HK-2 (cell line): Measurements from ENCODE around the gene TTC21B.

Experiments used
- DNase-seq: peaks from one replicate; pipeline ENCODE4 v3.0.0-alpha.2; 2018; ENCODE audit not compliant: unreplicated experiment

Gene TTC21B

DNA sequence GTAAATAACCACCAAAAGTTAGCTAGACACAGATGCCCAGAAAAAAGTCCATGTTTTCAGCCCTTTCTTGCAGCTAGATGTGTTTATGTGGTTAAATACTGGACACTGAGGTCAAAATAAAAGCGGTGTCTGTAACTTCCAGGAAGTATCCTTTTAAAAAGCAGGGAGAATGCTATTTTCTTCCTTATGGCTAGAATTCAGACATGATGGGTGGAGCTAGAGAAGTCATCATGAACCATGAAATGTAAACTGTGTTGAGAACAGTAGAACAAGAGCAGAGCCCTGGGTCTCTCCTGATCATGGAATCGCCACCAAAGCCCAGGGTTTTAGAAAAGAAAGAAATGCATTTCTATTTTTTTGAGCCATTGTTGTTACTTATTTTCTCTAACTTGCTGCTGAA lies 118.2 kb downstream of the TTC21B start:
- no peak for DNase-seq

GRCh38 chr2:165833156-165833555 lies 120.4 kb downstream of the TTC21B start:
- peak; percentile 5 for DNase-seq

DNA sequence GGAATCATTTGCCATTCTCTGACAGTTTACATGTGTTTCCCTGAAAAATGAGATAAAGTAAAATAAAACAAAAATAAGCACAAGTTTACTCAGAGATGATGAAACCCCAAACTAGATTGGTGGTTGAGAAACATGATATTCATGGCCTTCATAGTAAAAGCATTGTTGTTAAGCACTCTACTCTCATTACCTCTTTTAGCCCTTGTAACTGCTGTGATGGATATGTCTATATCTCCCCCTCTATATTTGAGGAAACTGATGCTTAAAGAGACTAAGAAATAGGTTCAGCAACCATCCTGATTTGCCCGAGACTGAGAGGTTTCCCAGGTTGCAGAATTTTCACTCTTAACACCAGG lies 125.7 kb downstream of the TTC21B start:
- DNase-seq, result no peak

- no peak for DNase-seq
Measured at GRCh38 chr2:165827016-165827920, 126.3 kb downstream of the TTC21B start.

GRCh38 chr2:165825041-165825440 lies 128.5 kb downstream of the TTC21B start:
- no peak for DNase-seq
